Stomach (tissue), 4 donors: ENCODE measurements around the gene BPIFB3.

Source experiments
- POLR2A ChIP-seq, 4 donors: fragments of 450-650 bp; IDR thresholded peaks; one replicate each; pipeline ENCODE4 v1.6.1; 2016; ENCODE audit warnings: antibody characterized with exemption in 4 of 4, control low read depth in 2 of 4, mild to moderate bottlenecking in 1 of 4, moderate library complexity in 1 of 4
- TF ChIP-seq, protein P1 (sequence below), 7 experiments: fragments of 450-650 bp in 4 of 7; fragments of 200-600 bp in 3 of 7; sonication (generic) in 3 of 7; IDR thresholded peaks; one replicate each; pipeline ENCODE4 v1.5.1; 2016 to 2019; ENCODE audit warnings: antibody characterized with exemption in 7 of 7, control low read depth in 2 of 7, mild to moderate bottlenecking in 1 of 7

DNA sequence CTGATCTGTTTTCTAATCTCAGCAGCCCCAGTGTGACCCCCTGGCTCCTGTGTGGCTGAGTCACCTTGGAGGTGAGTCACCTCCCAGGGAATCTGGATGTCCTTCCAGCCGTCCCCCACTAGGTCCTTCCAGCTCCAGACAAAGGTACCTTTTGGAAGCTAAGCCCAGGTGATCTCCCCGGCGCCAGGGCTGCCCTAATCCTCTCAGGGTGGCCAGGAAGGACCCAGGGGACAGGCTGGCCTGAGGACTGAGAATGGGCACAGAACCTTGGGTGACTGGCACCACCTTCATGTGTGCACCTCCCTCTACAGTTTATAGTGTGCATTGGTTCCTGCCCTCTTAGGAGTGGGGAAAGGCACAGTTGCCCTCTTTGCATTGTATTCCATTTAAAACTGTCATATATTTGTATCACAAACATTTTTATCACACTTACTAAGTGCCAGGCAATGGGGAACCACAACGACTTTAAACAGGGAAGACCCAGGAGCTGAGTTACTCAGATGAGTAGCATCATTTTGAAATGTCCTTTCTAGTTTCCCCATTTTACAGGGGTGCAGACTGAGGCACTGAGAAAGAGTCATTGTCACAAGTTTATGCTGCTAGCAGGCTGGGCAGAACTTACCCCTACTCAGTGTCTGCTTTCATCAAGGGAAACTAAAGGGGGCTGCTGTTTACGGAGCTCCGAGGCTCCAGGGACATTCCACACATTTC lies 23.1 kb downstream of the BPIFB3 start:
- no peak for TF ChIP-seq POLR2A (IDR thresholded peaks at IDR 0.05)
- TF ChIP-seq, protein P1, sequence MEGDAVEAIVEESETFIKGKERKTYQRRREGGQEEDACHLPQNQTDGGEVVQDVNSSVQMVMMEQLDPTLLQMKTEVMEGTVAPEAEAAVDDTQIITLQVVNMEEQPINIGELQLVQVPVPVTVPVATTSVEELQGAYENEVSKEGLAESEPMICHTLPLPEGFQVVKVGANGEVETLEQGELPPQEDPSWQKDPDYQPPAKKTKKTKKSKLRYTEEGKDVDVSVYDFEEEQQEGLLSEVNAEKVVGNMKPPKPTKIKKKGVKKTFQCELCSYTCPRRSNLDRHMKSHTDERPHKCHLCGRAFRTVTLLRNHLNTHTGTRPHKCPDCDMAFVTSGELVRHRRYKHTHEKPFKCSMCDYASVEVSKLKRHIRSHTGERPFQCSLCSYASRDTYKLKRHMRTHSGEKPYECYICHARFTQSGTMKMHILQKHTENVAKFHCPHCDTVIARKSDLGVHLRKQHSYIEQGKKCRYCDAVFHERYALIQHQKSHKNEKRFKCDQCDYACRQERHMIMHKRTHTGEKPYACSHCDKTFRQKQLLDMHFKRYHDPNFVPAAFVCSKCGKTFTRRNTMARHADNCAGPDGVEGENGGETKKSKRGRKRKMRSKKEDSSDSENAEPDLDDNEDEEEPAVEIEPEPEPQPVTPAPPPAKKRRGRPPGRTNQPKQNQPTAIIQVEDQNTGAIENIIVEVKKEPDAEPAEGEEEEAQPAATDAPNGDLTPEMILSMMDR (IDR thresholded peaks at IDR 0.05), result no peak
